A204.1 (cell line): ENCODE data around the gene KCNN1.
"Not testable (repeated sequence)": the region's sequence is repeated elsewhere in the genome, so short reads cannot be mapped to it uniquely, and the experiment has no call there.

Experiments
- FAIRE-seq: peaks from 2 replicates; lab custom pipeline; 2012; peaks lifted over from hg19 to GRCh38; lab: Jason Lieb, UNC

Gene KCNN1

GRCh38 chr19:18001777-18002345, 35.0 kb downstream of the KCNN1 start:
- no peak for FAIRE-seq

GRCh38 chr19:18002347-18002850, 35.5 kb downstream of the KCNN1 start:
- FAIRE-seq = no peak

- FAIRE-seq = not testable (repeated sequence)
These were observed 38.8 kb downstream of the KCNN1 start for GRCh38 chr19:18005750-18006149.

GRCh38 chr19:18007044-18007916, 40.4 kb downstream of the KCNN1 start:
- no peak for FAIRE-seq

- no peak for FAIRE-seq
These were observed 41.2 kb downstream of the KCNN1 start, which contains the start of gene ARRDC2 for GRCh38 chr19:18007917-18008673. Gene ARRDC2, plus strand, starts transcription at chr19:18008170. Its CDS starts 141 bp downstream, at chr19:18008311.

GRCh38 chr19:18008814-18009213, 41.9 kb downstream of the KCNN1 start:
- FAIRE-seq = no peak

GRCh38 chr19:18009412-18010066, 42.6 kb downstream of the KCNN1 start:
- FAIRE-seq = no peak

- FAIRE-seq = no peak
These were observed 43.2 kb downstream of the KCNN1 start for GRCh38 chr19:18010149-18010548.

GRCh38 chr19:18013210-18014111, 46.6 kb downstream of the KCNN1 start:
- no peak for FAIRE-seq

GRCh38 chr19:18014197-18014596, 47.3 kb downstream of the KCNN1 start:
- FAIRE-seq = no peak

- FAIRE-seq = no peak
These were observed 49.5 kb downstream of the KCNN1 start for GRCh38 chr19:18016209-18016910.

GRCh38 chr19:18017275-18018083, 50.6 kb downstream of the KCNN1 start:
- FAIRE-seq = no peak

- FAIRE-seq = no peak
These were observed 53.5 kb downstream of the KCNN1 start for GRCh38 chr19:18020212-18021085.

- no peak for FAIRE-seq
These were observed 54.3 kb downstream of the KCNN1 start for GRCh38 chr19:18021121-18021755.

GRCh38 chr19:18023622-18024251, 56.8 kb downstream of the KCNN1 start:
- FAIRE-seq = no peak

- FAIRE-seq = no peak
These were observed 60.2 kb downstream of the KCNN1 start for GRCh38 chr19:18027151-18027550.

- no peak for FAIRE-seq
These were observed 62.9 kb downstream of the KCNN1 start for GRCh38 chr19:18029617-18030338.
